GM18508 (cell line): ENCODE data around the gene GALNTL6.
"Not testable (repeated sequence)": the region's sequence is repeated elsewhere in the genome, so short reads cannot be mapped to it uniquely, and the experiment has no call there.

Experiments
- ATAC-seq: cut with Tn5 transposase; IDR thresholded peaks from one replicate; pipeline ENCODE4 v1.9.1; 2021; ENCODE audit warnings: moderate number of reproducible peaks; ENCODE audit not compliant: insufficient read depth, unreplicated experiment

GALNTL6 gene

GRCh38 chr4:172352356-172352755 is 539.2 kb downstream of the GALNTL6 start:
- ATAC-seq = no peak

DNA sequence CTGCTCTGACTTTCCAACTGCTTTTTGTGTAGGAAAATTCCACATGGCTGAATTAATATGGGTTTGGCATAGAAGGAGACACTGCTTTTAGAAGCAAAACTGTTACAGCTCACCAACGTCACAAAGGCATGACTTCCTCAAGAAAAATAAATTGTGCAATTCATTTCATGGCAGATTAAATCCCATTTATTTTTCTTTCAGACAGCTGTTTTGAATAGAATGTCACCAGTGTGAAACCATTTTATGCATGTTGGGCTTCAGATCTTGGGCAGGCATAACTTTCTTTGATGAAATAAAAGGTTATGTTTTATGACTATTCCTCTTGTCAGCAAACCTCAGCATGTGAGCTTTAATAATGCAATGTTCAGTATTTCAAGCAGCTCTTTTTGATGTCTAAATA is 542.8 kb downstream of the GALNTL6 start:
- no peak for ATAC-seq

DNA sequence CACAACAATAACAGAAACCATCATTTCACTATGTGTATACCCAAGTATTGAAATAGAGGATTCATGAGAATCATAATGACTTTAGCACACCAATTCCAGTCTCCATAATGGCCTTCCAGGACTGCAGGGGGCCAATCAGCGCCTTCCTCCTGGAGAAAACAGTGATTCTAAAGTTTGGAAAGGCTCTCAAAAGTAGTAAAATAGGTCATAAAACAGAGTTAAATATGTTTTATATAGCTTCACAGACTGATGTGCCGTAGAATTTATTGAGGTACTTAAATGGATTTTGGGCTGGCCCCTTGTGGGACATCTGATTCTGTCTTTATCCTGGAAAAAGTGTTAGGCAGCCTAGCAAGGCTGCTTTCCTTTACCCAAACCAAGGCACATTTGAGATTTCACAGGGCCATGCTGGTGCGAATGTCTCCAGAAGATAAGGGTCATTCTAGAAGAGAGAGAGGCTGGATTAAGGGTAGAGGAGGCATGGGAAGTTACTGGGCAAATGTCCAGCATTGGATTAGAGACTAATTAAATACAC is 543.9 kb downstream of the GALNTL6 start:
- ATAC-seq = no peak

DNA sequence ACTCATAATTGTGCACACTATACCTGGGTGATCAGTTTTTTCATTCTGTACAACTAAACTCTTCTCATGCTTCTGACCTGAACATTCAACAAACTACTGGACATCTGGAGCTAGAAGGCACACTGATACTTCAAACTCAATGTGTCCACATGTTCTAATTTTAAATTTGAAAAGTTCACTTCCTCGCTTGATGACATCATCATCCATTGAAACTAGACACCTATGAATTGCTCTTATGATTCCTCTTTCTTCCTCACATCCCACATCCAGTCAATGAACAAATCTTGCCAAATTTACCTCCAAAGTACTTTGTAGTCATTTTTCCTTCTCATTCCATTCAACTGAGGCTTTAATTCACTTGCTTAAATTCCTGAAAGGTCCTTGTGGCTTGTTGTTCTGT is 549.4 kb downstream of the GALNTL6 start:
- ATAC-seq = no peak

GRCh38 chr4:172369471-172369959 is 556.3 kb downstream of the GALNTL6 start:
- no peak for ATAC-seq

DNA sequence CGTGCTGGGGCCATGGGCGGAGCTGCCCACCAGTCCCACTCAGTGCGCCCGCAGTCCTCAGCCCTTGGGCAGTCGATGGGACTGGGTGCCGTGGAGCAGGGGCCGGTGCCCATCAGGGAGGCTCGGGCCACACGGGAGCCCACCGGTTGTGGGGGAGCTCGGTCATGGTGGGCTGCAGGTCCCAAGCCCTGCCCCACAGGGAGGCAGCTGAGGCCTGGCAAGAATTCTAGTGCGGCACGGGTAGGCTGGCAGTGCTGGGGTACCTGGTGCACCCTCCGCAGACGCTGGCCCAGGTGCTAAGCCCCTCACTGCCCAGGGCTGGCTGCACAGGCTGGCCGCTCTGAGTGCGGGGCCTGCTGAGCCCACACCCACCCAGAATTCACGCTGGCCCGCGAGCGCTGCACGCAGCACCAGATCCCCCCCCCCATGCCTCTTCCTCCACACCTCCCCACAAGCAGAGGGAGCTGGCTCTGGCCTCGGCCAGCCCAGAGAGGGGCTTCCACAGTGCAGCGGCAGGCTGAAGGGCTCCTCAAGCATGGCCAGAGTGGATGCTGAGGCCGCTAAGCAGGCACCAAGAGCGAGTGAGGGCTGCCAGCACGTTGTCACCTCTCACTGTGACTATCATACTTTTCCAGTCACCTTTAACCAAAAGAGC is 564.4 kb downstream of the GALNTL6 start:
- no peak for ATAC-seq

GRCh38 chr4:172379834-172380233 is 566.6 kb downstream of the GALNTL6 start:
- ATAC-seq = no peak

GRCh38 chr4:172390331-172390730 is 577.1 kb downstream of the GALNTL6 start:
- no peak for ATAC-seq

- ATAC-seq = no peak
These were observed 579.5 kb downstream of the GALNTL6 start for GRCh38 chr4:172392741-172393140.

DNA sequence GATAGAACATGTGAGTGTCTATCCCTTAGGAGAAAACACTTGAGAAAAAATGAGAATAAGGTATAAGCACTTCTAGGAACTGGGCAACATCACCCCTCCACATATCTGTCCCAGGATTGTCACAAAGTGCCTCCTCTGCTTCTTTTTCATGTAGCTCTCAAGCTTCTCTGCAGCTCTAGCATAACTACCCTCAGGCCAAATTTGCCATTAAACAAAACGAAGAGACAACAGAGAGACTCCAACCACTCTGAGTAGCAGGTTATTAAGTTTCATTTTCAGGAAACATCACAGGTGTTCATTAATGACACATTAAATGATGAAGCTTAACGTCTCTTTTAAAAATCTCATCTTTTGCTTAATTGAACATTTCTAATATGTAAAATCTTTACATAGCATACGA is 580.0 kb downstream of the GALNTL6 start:
- ATAC-seq = no peak

DNA sequence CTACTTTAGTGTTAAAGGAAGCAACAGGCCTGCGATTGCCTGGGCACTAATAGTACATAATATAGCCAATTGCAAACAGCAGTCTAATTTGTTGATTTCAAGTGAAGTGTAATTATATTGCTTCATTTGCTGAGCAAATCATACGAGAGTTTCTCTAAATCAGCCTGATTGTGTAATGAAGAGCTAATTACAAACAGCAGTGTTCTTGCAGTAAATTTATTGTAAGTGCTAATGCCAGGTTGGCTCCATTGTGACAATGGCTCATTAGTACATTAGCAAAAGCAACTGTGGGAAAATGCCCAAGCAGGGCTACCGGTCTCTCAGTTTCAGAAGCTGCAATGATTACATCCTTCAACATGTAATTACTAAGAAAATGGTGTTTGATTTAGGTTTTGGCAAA is 591.5 kb downstream of the GALNTL6 start:
- no peak for ATAC-seq

- no peak for ATAC-seq
These were observed 597.2 kb downstream of the GALNTL6 start for GRCh38 chr4:172410363-172410762.

GRCh38 chr4:172411149-172411548 is 597.9 kb downstream of the GALNTL6 start:
- ATAC-seq = no peak

- ATAC-seq = no peak
These were observed 599.8 kb downstream of the GALNTL6 start for GRCh38 chr4:172412851-172413580.

DNA sequence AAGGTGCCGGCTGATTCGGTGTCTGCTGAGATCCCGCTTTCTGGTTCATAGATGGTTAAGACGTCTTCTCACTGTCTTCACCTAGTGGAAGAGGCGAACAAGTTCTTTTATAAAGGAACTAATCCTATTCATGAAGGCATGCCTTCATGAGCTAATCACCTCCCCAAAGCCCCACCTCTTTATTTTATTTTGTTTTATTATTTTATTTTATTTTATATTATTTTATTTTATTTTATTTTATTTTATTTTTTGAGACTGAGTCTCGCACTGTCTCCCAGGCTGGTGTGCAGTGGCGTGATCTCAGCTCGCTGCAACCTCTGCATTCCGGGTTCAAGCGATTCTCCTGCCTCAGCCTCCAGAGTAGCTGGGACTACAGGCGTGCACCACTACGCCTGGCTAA is 615.8 kb downstream of the GALNTL6 start:
- not testable (repeated sequence) for ATAC-seq

DNA sequence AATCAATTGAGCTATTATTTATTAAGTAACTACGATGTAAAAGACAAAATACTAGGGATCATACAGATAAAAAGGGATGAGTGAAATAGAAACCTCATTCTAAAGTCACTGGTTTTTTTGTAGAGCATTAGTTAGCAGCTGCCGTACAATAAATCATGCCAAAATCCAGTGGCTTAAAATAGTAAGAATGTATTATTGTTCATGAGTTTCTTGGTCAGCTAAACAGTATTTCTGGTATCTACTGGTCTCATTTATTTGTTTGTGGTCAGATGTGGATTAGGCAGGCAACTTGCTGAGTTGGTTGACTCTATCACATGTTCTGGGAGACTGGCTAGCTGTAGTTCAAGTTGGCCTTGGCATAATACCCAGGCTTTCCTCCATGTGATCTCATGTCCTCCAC is 667.3 kb downstream of the GALNTL6 start:
- ATAC-seq = no peak

DNA sequence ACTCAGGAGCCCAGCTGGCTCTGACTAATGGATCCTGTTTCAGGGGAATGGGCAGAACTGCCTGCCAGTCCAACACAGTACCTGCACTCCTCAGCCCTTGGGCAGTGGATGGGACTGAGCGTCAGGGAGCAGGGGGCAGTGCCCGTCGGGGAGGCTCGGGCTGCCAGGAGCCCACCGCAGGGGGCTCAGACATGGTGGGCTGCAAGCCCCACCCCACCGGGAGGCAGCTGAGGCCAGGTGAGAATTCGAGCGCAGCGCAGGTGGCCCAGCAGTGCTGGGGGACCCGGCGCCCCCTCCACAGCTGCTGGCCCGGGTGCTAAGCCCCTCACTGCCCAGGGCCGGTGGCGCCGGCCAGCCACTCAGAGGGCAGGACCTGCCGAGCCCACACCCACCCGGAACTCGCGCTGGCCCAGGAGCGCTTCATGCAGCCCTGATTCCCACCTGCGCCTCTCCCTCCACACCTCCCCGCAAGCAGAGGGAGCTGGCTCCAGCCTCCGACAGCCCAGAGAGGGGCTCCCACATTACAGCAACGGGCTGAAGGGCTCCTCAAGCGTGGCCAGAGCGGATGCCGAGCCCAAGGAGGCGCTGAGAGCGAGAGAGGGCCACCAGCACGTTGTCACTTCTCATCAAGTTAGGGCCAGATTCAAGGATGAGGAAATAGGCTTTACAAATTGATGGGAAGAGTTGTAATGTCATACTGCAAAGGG is 668.8 kb downstream of the GALNTL6 start:
- ATAC-seq = no peak

- ATAC-seq = no peak
These were observed 671.8 kb downstream of the GALNTL6 start for GRCh38 chr4:172485007-172485406.

- no peak for ATAC-seq
These were observed 673.3 kb downstream of the GALNTL6 start for GRCh38 chr4:172486531-172486930.

DNA sequence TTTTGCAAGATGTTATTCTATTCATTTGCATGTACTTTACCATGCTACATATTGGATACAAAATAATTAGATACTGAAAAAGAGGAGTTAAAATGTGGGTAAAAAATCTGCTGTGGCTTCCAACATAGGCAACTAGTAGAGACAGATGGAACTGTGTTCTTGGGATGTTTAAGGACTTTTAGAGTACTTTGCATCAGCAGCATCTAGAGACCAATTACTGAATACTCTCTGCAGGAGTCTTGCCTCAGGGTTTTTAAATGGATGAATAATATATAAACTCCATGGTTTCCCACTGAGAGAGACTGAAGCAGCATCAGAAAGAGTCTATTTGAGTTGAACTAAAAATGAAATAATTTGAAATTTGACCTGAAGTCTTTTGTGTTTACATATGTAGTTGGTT is 676.7 kb downstream of the GALNTL6 start:
- no peak for ATAC-seq

DNA sequence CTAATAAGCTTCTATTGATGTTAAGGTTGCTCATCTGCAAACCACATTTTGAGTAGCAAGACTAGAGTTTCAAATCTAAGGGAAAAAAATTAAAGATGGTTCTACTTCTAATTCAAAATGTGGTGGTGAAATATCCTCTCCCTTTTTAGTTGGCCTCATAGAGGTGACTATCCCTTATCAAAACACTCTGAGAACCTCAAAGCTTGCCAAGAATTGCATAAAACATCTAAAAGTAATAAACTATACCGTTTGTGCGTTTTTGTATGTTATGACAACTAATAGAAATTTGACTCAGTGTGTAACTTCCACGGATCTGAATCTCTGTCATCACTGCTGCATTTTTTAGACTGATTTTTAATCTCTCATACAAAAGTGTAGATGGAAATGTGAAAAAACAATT is 682.6 kb downstream of the GALNTL6 start:
- no peak for ATAC-seq
